HL-60 (cell line): ENCODE measurements around the gene OTOF.

ENCODE experiments used
- DNase-seq, 2 experiments: peaks; one replicate each; pipeline ENCODE4 v3.0.0-alpha.2; 2010 to 2020; ENCODE audit warnings: low read depth in 1 of 2, low spot score in 1 of 2
- H3K27ac ChIP-seq: fragments of 250-450 bp; sonication (Bioruptor Pico); replicated peaks from 2 replicates; pipeline ENCODE4 v1.5.1; 2020; ENCODE audit warnings: mild to moderate bottlenecking, moderate library complexity
- H3K27me3 ChIP-seq: fragments of 250-450 bp; sonication (Bioruptor Pico); 2 replicates; pipeline ENCODE4 v1.5.1; 2021; ENCODE audit warnings: mild to moderate bottlenecking, moderate library complexity; ENCODE audit not compliant: insufficient read depth, poor library complexity, severe bottlenecking
- H3K4me3 ChIP-seq: replicated peaks from 2 replicates; pipeline ENCODE4 v1.5.1; 2011; ENCODE audit warnings: mild to moderate bottlenecking, control low read depth, low read length; ENCODE audit not compliant: insufficient read depth
- GABPA ChIP-seq: IDR thresholded peaks from 2 replicates; pipeline ENCODE4 v1.6.1; 2012; ENCODE audit warnings: low read depth
- POLR2AphosphoS5 ChIP-seq: IDR thresholded peaks from 2 replicates; pipeline ENCODE4 v1.6.1; 2012; ENCODE audit warnings: low read depth
- SPI1 ChIP-seq: IDR thresholded peaks from 2 replicates; pipeline ENCODE4 v1.6.1; 2012; ENCODE audit warnings: low read depth, mild to moderate bottlenecking, borderline replicate concordance
- TF ChIP-seq, protein P1 (sequence below): IDR thresholded peaks from 2 replicates; pipeline ENCODE4 v1.6.1; 2012; ENCODE audit warnings: low read depth; ENCODE audit not compliant: insufficient replicate concordance
- TF ChIP-seq, protein P2 (sequence below): IDR thresholded peaks from one replicate; pipeline ENCODE4 v1.5.1; 2011; ENCODE audit warnings: low read length, control low read depth, inconsistent platforms; ENCODE audit not compliant: insufficient read depth

The OTOF gene

DNA sequence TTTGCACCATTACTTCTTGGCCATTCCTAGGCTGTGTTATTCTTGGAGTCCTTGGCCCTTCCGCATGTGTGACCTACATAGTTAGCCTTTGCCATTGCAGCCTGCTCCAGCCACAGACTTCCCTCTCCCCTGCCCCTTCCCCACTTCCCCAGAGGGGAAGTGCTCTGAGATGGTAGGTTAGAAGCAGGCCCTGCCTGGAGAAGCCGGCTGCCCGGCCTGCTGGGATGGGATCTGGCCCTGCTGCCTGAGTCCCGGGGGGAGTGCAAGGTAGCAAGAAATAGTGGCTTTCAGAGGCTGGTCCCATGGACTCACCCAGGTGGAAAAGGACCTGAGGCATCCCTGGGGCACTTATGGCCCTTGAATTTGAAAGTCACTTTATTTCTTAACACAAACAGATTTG is 28.4 kb upstream of the OTOF start:
- TF ChIP-seq SPI1, result peak; percentile 40; the same call in 1 of the 2 replicates
- TF ChIP-seq, protein P1, sequence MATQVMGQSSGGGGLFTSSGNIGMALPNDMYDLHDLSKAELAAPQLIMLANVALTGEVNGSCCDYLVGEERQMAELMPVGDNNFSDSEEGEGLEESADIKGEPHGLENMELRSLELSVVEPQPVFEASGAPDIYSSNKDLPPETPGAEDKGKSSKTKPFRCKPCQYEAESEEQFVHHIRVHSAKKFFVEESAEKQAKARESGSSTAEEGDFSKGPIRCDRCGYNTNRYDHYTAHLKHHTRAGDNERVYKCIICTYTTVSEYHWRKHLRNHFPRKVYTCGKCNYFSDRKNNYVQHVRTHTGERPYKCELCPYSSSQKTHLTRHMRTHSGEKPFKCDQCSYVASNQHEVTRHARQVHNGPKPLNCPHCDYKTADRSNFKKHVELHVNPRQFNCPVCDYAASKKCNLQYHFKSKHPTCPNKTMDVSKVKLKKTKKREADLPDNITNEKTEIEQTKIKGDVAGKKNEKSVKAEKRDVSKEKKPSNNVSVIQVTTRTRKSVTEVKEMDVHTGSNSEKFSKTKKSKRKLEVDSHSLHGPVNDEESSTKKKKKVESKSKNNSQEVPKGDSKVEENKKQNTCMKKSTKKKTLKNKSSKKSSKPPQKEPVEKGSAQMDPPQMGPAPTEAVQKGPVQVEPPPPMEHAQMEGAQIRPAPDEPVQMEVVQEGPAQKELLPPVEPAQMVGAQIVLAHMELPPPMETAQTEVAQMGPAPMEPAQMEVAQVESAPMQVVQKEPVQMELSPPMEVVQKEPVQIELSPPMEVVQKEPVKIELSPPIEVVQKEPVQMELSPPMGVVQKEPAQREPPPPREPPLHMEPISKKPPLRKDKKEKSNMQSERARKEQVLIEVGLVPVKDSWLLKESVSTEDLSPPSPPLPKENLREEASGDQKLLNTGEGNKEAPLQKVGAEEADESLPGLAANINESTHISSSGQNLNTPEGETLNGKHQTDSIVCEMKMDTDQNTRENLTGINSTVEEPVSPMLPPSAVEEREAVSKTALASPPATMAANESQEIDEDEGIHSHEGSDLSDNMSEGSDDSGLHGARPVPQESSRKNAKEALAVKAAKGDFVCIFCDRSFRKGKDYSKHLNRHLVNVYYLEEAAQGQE, result no peak
- no peak for DNase-seq
- H3K4me3 ChIP-seq, result no peak overlapping the region
- H3K27ac ChIP-seq, result no peak overlapping the region
- H3K27me3 ChIP-seq, result peaks cover 2% of the 10 kb centered on the region

- Histone ChIP-seq H3K27me3 (peaks cover 3% of the 10 kb centered on the region), H3K4me3 (peak overlapping the region; percentile 57), H3K27ac (no peak overlapping the region)
- no peak for DNase-seq
- no peak for TF ChIP-seq GABPA
- no peak for TF ChIP-seq POLR2AphosphoS5
- TF ChIP-seq, protein P2, sequence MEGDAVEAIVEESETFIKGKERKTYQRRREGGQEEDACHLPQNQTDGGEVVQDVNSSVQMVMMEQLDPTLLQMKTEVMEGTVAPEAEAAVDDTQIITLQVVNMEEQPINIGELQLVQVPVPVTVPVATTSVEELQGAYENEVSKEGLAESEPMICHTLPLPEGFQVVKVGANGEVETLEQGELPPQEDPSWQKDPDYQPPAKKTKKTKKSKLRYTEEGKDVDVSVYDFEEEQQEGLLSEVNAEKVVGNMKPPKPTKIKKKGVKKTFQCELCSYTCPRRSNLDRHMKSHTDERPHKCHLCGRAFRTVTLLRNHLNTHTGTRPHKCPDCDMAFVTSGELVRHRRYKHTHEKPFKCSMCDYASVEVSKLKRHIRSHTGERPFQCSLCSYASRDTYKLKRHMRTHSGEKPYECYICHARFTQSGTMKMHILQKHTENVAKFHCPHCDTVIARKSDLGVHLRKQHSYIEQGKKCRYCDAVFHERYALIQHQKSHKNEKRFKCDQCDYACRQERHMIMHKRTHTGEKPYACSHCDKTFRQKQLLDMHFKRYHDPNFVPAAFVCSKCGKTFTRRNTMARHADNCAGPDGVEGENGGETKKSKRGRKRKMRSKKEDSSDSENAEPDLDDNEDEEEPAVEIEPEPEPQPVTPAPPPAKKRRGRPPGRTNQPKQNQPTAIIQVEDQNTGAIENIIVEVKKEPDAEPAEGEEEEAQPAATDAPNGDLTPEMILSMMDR, result no peak
- TF ChIP-seq, protein P1, result no peak
Observed at GRCh38 chr2:26504002-26504401, 26.1 kb upstream of the OTOF start.

DNA sequence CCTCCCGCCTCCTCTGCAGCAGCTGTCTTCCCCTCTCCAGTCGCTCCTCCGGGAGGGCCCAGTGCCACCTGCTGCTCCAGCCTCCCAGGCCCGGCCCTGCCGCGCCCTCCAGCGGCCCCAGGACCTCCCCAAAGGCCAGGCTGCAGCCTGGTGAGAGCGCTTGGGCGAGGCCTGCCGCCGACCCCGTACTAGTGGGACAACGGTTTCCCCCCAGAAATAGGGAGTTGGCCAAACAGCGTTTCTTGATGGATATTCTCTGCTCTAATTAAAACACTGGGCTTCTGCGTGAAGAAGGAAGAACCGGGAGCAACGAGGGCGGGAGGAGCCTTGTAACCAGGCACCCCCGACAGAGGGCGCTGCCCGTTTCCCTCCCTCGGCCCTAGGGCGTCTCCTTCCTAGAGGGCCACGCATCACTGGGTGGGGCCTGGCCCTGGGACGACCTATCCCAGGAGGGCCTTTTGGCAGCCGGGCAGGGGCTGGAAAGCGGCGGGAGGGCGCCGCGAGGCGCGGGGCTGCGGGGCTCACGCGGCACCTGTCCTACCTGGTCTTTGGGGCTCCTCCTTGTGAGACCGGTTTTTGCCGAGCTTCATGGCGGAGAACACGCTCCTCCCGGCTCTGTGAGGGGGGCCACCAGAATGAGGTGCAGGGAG is 25.4 kb upstream of the OTOF start:
- peaks cover 3% of the 10 kb centered on the region for H3K27me3 ChIP-seq
- no peak for TF ChIP-seq POLR2AphosphoS5
- TF ChIP-seq, protein P2, result peak; percentile 95
- no peak overlapping the region for H3K27ac ChIP-seq
- peak overlapping the region; percentile 57 for H3K4me3 ChIP-seq
- DNase-seq, result peak; percentile 70 to 79

- peaks cover 9% of the 10 kb centered on the region for H3K27me3 ChIP-seq
- TF ChIP-seq POLR2AphosphoS5, result no peak
- TF ChIP-seq, protein P2, result no peak
- TF ChIP-seq GABPA, result no peak
- no peak for TF ChIP-seq SPI1
- TF ChIP-seq, protein P1, result no peak
- no peak overlapping the region for H3K27ac ChIP-seq
- no peak for DNase-seq
- no peak overlapping the region for H3K4me3 ChIP-seq
Observed at GRCh38 chr2:26500406-26500805, 22.5 kb upstream of the OTOF start.
